HL-60 (cell line): ENCODE results near the gene XPO5.

Experiments used
- CTCF ChIP-seq: IDR thresholded peaks from one replicate; pipeline ENCODE4 v1.5.1; 2011; ENCODE audit warnings: low read length, control low read depth, inconsistent platforms; ENCODE audit not compliant: insufficient read depth
- GABPA ChIP-seq: IDR thresholded peaks from 2 replicates; pipeline ENCODE4 v1.6.1; 2012; ENCODE audit warnings: low read depth

DNA sequence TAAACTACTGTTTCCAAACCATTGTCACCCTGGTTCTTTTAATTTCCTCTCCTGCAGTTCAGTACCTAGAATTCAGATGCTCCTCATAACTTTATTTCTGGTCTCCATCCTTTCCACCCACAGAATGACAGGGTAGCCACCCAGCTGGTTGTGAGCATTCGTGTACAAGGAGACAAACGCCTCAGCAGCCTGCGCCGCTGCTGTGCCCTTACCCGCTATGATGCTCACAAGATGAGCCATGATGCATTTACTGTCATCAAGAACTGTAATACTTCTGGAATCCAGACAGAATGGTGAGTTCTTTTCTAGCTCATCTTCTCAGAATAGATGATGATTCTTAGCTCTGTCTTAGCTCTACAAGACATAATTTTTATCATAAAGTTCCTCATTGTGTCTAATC, 34.6 kb upstream of the XPO5 start:
- TF ChIP-seq CTCF (no peak), GABPA (no peak)
